Mononuclear cell (primary cell): ENCODE measurements around the gene TGFB3. TPM values are rescaled to one million over a fixed set of nuclear protein-coding genes. Genes with fewer than 3 reads are reported as not detected.

Source experiments
- H3K27me3 ChIP-seq: 2 replicates; pipeline ENCODE4 v1.6.0; 2011; ENCODE audit warnings: low read length, control low read depth; ENCODE audit not compliant: insufficient read depth
- H3K4me1 ChIP-seq: 2 replicates; pipeline ENCODE4 v1.5.1; 2011; ENCODE audit warnings: mild to moderate bottlenecking, low read length, control low read depth; ENCODE audit not compliant: insufficient read depth
- H3K4me3 ChIP-seq: 2 replicates; pipeline ENCODE4 v1.5.1; 2011; ENCODE audit warnings: mild to moderate bottlenecking, low read length, moderate library complexity
- H3K9me3 ChIP-seq: 2 replicates; pipeline ENCODE4 v1.5.1; 2011; ENCODE audit warnings: low read depth, mild to moderate bottlenecking, control low read depth, low read length
- total RNA-seq: library from RNA; depleted of rRNA; stranded (reverse); fragments of >200 nt; gene quantifications from one replicate; pipeline ENCODE4 v1.2.3, GENCODE V29; 2012

TGFB3 gene
- total RNA-seq, 1 donor = 2.9 TPM

DNA sequence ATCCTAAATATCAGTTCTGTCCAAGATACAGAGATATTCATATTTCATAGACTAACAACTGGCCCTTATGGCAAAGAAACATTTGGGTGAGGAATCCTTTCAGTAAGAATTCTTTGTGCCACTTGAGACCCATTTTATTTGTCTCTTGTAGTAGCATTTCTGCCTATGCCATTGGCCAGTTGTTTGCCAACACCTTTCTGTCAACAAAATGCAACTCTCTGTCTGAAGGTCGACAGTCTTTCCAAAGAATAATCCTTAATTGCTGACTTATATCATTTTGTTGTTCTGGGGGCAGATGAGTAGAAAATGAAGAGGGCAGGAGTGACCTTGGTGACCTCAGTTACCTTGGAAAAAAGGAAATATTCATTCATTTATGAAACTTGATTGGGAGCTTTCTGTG lies 14.7 kb upstream of the TGFB3 start:
- H3K4me1 ChIP-seq = no peaks in the 10 kb centered on the region
- no peak overlapping the region for H3K4me3 ChIP-seq
- no peaks in the 10 kb centered on the region for H3K9me3 ChIP-seq
- H3K27me3 ChIP-seq = no peaks in the 10 kb centered on the region

DNA sequence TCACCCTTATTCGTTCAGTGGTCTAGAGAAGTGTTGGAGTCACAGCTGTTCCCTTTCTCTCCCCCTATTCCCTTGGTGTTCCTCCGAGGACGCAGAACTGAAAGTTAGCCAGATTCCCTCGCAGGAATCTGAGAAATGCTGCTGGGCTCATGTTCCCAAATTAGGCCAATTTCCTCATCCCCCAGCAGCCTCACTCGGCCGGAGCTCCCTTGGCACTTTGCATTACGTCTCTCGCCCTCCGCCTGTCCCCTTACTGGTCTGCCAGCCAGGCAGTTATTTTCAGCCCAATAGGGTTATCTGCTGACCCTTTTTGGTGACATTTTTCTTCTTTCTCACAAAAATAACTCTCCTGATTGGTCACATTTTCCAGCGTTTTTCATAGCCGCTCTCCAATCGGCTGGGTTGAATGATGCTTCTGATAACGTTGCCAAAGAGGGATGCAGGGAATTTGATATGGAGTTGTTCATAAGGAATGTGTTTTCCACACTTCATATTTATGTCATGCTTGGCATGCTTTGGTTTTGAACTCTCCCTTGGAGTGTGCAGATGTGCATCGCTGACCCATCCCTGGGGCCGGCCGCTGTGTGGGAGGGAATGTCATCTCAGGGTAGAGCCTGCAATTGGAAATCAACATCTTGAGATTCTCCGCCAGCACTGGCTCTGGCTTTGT lies 13.7 kb upstream of the TGFB3 start:
- no peaks in the 10 kb centered on the region for H3K4me1 ChIP-seq
- H3K27me3 ChIP-seq = no peaks in the 10 kb centered on the region
- no peaks in the 10 kb centered on the region for H3K9me3 ChIP-seq
- H3K4me3 ChIP-seq = no peak overlapping the region

DNA sequence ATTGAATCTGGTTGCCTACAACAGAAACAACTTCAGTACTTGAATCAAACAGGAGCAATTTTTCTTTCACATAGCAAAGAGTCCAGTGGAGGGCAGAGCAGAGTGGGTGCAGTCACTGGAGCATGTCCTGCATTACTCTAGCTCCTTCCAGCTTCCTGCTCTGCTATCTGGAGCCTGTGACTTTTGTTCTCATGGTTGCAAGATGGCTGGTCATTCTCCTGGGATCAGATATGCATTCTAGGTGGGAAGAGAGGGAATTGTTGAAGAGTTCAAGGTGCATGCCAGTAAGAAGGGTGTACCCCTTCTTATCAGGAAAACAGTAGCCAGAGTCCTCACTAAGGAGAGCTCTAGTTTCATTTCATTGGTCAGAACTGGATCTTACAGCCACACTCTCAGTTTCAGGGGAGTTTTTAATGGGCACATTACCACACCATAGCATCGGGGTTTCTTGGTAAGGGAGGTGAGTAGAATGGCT lies 11.8 kb upstream of the TGFB3 start:
- H3K9me3 ChIP-seq = no peaks in the 10 kb centered on the region
- H3K4me3 ChIP-seq = no peak overlapping the region
- no peaks in the 10 kb centered on the region for H3K4me1 ChIP-seq
- H3K27me3 ChIP-seq = no peaks in the 10 kb centered on the region

DNA sequence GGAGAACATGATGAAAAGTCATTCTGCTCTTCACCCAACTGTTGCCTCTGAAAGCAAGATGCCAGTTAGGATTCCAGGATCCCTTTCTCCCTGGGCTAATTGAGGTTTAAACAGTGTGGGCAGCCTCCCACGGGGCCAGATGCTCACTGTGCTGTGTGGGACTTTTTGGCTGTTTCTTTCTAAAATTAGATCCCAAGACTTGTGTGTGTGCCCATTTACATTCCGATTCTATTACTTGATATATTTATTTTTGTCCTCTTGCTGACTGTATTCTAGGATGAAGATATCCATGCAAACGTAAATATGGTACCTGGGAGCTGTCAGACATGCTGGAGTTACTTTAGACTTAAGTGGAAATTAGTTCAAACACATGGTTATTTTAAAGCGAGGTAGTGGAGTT lies 10.0 kb upstream of the TGFB3 start:
- Histone ChIP-seq H3K27me3 (no peaks in the 10 kb centered on the region), H3K4me3 (no peak overlapping the region), H3K4me1 (no peaks in the 10 kb centered on the region), H3K9me3 (no peaks in the 10 kb centered on the region)

DNA sequence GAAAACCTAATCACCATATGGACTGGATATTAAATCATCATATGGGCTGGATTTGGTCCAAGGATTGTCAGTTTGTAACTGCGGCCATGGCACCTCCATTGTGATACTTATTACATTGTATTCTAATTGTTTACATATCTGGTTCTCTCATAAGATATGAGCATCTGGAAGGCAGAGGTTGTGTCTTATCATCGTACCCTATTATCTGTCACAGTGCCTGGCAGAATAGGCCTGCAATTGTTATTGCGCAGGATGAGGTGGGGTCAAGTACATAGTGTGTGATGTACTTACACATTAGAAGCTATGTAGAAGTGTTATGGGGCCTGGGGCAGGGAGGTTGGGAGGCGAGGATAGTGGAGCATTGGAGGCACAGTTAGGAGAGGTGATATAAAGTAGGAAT lies 8.5 kb upstream of the TGFB3 start:
- no peaks in the 10 kb centered on the region for H3K27me3 ChIP-seq
- H3K9me3 ChIP-seq = no peaks in the 10 kb centered on the region
- peaks cover 7% of the 10 kb centered on the region for H3K4me1 ChIP-seq
- no peak overlapping the region for H3K4me3 ChIP-seq

DNA sequence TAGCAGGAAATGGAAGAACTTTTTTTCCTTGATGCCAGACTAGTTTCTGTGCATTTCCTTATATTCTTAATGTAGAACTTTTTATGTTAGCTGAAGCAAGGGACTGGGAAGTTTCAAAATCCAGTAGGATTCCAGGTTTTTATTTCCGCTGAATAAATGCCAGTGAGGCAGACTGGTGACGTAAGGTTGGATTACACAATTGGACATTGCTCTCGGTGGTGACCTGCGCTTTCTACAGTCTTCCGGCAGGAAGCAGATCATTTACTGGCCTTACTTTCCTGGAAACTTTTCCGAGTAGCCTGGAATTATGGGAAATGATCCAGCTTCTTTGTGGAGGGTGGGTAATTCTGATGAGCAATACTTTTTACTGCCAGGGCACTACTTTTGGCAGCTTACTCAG lies 7.3 kb upstream of the TGFB3 start:
- Histone ChIP-seq H3K9me3 (no peaks in the 10 kb centered on the region), H3K4me3 (no peak overlapping the region), H3K27me3 (no peaks in the 10 kb centered on the region)

DNA sequence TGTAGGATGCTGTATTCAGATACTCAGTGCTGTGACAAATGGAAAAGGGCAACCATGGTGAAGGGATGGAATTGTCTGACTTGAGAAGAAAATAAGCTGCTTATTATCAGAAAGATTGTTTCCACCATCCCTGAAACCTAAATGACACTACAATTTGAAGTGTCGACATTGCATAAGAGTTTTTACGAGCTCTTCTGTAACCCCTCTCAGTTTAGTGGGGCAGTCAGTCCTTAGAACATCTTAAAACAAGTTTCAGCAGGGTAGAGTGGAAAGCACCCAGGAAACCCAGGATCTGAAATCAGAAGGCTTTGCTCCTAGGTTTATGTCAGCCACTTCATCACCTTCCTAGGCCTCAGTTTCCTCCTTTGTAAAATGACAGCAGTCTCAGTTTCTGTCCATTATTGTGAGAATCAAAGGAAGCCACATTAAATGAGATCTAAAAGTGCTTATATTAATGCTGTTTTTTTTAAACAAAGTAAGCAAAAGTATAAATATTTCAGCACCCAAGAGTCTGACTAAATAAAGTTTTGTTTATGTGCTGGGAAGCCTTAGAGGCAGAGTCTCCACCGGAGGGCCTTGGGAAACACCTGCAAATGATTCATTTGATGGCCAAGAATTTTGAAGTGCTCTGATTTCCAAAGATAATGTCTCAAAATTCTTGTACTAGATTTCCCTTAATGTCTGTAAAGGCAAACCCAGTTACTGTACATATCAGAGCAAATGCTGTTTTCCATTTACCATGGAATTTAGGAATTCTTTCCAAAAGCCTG lies 5.6 kb upstream of the TGFB3 start:
- Histone ChIP-seq H3K4me3 (no peak overlapping the region), H3K9me3 (no peaks in the 10 kb centered on the region), H3K27me3 (no peaks in the 10 kb centered on the region), H3K4me1 (peaks cover 10% of the 10 kb centered on the region)

More for the DNA sequence above, 7.3 kb upstream of the TGFB3 start:
- peaks cover 7% of the 10 kb centered on the region for H3K4me1 ChIP-seq

DNA sequence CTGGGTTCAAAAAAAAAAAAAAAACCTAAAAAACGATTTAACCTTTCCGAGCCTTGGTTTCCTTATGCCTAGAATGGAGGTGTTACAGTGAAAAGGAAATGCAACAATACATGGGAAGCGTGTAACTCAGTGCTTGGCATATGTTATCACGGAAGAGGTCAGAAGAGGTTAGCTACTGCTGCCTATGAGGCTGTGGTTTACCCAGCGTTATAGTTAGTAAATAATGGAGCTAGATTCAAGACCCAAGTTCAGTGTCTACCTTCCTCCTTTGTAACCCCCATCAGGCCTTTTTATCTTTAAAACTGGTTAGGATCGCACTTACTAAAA lies 4.6 kb upstream of the TGFB3 start:
- Histone ChIP-seq H3K4me1 (peaks cover 18% of the 10 kb centered on the region), H3K27me3 (no peaks in the 10 kb centered on the region), H3K4me3 (peak overlapping the region; percentile 77), H3K9me3 (no peaks in the 10 kb centered on the region)

DNA sequence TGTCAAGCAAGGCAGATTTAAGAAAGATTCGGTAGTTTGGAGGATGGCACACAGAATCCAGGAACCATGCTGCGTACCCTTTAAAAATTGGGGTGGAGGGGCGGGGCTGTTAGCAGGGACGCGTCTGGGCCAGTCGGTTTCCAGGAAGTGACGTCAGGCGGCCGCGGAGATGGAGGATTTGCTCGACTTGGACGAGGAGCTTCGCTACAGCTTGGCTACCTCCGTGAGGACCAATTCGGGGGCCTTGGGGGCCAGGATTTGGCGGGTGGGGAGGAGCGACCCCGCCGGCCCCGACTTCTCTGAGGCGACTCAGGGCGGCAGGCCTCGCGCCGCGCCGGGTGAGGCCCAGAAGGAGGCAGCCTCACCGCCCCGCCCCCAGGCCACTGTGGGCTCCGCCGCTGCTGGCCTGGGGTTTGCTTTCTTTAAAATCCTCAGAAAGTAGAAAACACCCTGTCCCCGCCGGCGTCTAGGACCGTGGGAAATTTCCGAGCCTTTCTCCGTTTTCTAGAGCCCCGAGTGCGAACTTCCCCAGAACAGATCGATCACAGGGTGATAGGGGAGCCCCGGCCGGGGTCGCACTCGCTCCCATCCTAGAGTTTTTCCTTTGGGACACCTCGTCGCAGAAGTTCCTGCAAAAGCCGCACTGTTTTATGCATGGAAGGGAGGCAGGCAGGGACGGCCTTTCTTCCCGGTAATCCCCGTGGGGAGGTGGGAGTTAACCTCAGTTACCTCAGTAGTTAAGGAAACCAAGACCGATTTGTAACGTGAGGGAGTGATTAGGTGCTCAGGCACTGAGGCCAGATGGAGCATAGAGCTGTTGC lies 4.0 kb upstream of the TGFB3 start, which contains the start of gene IFT43:
TSS of gene IFT43 (plus strand) at position 146 of the 821 bp plus-strand sequence. CDS start at position 170, 24 bp downstream.
- Histone ChIP-seq H3K27me3 (no peaks in the 10 kb centered on the region), H3K4me1 (peaks cover 23% of the 10 kb centered on the region), H3K4me3 (peak within 1 kb of the TSS; percentile 77), H3K9me3 (no peaks in the 10 kb centered on the region)

DNA sequence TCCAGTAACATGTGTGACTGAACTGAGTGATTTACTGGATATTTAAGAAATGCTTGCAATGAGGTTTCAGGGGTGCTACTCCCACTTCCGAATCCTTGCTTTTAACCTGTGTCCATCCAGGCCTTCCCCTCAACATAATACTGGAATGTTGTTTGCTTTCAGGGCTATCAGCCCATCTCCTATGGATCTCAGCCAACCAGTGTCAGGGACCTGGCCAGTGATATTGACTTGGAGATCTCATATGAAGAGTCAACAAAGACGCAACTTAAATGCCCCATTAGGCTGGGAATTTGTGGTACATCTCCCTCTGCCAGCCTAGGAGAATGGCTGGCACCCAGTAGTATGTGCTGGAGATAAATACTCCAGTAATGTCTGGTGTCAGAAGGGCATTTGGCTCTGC lies 2.9 kb upstream of the TGFB3 start:
- Histone ChIP-seq H3K4me3 (no peak overlapping the region), H3K9me3 (no peaks in the 10 kb centered on the region), H3K4me1 (peaks cover 26% of the 10 kb centered on the region), H3K27me3 (no peaks in the 10 kb centered on the region)

DNA sequence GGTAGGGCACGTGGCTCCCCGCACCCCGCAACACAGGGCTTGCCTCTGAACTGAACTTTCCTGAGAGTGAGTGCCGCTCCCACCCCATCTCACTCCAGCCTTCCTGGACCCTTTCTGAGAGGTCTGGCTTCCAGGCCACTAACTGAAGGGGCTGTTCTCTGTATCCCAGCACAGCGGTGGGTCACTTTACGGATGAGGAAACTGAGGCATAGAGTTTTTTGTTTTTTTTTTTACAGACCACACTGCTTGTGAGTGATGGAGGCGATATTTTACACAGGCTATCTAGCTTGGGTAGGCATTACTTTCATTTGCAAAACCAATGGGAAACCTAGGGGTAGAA lies 1.2 kb upstream of the TGFB3 start:
- Histone ChIP-seq H3K27me3 (no peaks in the 10 kb centered on the region), H3K4me1 (peaks cover 41% of the 10 kb centered on the region), H3K4me3 (no peak overlapping the region), H3K9me3 (no peaks in the 10 kb centered on the region)

DNA sequence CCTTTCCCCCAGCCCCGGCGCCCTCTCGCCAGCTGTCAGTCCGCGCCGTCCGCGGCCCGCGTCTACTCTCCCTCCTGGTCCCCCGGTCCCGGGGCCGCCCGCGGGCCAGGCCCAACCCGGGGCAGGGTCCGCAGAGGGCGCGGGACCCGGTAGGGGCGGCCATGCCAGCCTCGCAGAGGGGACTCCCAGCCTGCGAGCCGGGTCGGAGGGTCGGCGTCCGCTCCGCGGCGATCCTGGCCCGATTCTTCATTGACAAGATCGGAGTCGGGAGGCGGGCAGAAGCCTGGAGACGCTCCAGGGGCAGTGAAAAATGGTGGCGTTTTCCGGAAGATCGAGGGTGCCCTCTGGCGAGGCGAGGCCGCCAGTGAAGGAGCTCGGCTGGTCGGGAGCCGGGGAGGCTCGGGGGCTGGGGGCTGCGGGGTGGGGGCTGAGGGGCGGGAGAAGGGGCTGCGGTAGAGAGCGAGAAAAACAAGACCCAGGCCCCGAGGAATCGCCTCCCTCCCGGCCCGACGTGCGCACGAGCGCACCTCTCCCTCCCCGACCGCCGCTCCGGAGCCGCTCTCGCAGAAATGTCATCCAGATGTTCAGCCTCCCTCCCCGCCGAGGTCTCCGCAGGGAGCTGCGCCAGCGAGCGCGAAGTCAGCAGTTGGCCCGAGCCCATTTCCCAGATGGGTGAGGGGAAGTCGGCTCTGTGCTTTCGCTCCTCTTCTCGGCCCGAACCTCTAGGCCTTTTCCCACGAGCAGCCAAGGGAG lies 647 bp upstream of the TGFB3 start:
- Histone ChIP-seq H3K27me3 (no peaks in the 10 kb centered on the region), H3K4me1 (peaks cover 44% of the 10 kb centered on the region), H3K4me3 (peak overlapping the region; percentile 58), H3K9me3 (no peaks in the 10 kb centered on the region)

DNA sequence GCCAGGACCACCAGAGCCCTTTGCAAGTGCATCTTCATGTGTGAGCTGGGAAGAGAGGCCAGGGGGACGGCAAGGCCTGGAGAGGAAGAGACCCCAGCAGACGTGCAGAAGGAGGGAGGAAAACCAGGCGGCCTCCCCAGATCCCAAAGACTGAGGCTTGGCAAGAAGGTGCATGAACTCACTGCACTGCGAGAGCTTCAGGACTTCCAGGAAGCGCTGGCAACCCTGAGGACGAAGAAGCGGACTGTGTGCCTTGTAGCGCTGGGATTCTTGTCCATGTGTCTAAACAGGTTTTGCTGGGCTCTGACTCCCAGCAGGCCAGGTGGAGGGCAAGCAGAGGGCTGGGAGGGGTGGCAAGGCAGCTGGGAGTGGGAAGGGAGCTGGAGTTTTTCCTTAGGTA lies 939 bp downstream of the TGFB3 start:
- H3K9me3 ChIP-seq = no peaks in the 10 kb centered on the region
- H3K4me3 ChIP-seq = no peak overlapping the region
- no peaks in the 10 kb centered on the region for H3K27me3 ChIP-seq
- H3K4me1 ChIP-seq = peaks cover 37% of the 10 kb centered on the region

DNA sequence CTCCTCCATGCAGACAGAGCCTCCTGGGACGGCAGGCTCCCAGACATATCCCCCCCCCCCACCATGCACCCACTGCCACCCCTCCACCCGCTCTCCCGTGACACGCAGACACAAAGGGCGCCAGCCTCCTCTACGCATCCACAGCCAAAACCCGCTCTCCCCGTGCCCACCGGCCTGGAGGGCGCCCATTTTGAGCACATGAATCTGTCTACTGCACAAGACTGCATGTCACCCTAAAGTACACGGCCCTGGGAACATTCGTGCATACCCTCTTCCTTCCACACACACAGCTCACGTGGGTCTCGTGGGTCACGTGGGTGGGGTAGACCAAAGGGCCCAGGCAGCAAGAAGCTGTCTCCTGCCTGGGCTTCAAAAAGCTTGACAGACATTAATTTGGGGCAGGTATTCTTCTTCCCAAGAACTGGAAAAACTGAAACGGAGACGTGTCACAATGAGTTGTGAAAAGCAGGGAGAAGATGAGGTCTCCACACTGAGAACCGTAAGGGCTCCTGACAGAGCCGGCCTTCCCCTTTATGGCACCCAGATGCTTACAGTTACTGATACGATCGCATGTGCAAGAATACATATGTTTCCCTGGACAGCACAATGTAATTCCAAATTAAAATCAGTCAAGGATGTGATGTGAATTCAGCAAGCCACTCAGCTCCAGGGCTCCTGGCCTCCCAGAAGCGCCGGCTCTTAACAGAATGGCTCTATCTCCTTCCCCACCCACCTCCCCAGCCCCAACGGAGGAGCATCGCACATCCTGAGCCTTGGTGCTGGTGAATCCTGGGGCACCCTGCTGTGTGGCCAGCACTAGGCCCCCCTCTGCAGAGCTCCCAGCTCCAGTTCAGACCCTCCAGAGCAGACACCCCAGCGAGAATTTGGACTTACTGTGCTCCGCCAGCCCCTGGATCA lies 1.9 kb downstream of the TGFB3 start:
- peaks cover 37% of the 10 kb centered on the region for H3K4me1 ChIP-seq
- no peak overlapping the region for H3K4me3 ChIP-seq
- H3K27me3 ChIP-seq = no peaks in the 10 kb centered on the region
- no peaks in the 10 kb centered on the region for H3K9me3 ChIP-seq
